Activated gamma-delta T cell treated with anti-CD3 and anti-CD28 coated beads, Interleukin-2, amount 50 U/mL, for 16 hours (primary cell): Measurements from ENCODE around the gene KEAP1.

Experiments
- DNase-seq: peaks from one replicate; pipeline ENCODE4 v3.0.0-alpha.2; 2020; ENCODE audit warnings: low read depth

KEAP1 gene

DNA sequence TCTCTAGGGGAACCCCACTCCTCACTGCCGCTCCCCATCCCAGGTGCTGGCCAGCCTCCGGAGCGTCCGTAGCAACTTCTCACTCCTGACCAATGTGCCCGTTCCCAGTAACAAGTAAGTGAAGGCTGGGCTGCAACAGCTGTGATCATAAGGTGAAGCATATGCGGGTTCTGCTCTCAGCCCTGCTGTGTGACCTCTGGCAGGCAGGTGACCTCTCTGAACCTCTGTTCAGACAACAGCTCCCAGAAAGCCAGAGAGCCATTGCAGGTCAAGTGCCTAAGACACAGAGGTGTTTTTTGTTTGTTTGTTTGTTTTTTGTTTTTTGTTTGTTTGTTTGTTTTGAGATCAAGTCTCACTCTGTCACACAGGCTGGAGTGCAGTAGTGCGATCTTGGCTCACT lies 54.1 kb downstream of the KEAP1 start:
- no peak for DNase-seq

DNA sequence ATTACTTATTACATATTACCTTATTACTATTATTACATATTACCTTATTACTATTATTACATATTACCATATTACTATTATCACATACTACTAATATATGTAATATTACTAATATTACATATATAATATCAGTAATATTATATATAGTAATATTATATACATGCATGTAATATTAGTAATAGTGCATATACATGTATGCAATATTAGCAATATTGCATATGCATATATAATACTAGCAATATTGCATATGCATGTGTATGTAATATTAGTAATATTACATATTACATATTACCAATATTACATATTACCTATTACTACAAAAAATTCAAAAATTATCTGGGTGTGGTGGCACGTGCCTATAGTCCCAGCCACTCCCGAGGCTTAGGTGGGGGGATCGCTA lies 60.5 kb downstream of the KEAP1 start:
- DNase-seq: no peak

DNA sequence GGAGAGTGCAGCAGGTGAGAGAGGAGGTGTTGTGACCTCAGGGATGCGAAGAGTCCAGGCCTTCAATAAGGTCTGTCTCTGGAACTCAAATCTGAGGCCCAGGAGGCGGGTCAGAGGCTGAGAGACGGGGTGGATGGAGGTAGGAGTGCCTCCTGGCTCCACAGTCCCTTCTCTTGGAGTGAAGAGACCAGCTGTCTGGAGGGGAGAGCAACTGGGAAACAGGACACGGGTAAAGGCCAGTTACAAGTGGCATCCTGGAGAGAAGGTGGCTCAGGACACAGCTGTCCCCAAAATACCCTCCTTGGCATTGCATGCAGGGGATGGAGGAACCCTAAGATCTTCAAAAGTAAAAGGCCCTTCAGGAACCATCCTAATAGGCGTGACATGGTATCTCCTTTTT lies 63.6 kb downstream of the KEAP1 start:
- no peak for DNase-seq
